HG03103 (cell line): ENCODE results near the gene ZNF735.
"Not testable (repeated sequence)": the region's sequence is repeated elsewhere in the genome, so short reads cannot be mapped to it uniquely, and the experiment has no call there.

Experiments used
- ATAC-seq: cut with Tn5 transposase; IDR thresholded peaks from one replicate; pipeline ENCODE4 v1.9.1; 2021; ENCODE audit warnings: low read depth; ENCODE audit not compliant: unreplicated experiment

Gene ZNF735

GRCh38 chr7:64206903-64207302 lies at the start of gene ZNF735:
TSS of gene ZNF735 (plus strand) at chr7:64207203. CDS start at chr7:64207203, 0 bp downstream.
- ATAC-seq, result no peak

GRCh38 chr7:64170974-64171373 lies 36.0 kb upstream of the ZNF735 start:
- not testable (repeated sequence) for ATAC-seq

GRCh38 chr7:64174328-64174727 lies 32.7 kb upstream of the ZNF735 start:
- ATAC-seq, result no peak

- no peak for ATAC-seq
Observed at GRCh38 chr7:64174941-64175340, 32.1 kb upstream of the ZNF735 start.

GRCh38 chr7:64180989-64181388 lies 26.0 kb upstream of the ZNF735 start:
- ATAC-seq, result no peak

GRCh38 chr7:64181586-64181985 lies 25.4 kb upstream of the ZNF735 start:
- ATAC-seq, result no peak

- ATAC-seq, result no peak
Observed at GRCh38 chr7:64182036-64182790, 24.8 kb upstream of the ZNF735 start.

GRCh38 chr7:64183126-64183742 lies 23.8 kb upstream of the ZNF735 start:
- no peak for ATAC-seq

GRCh38 chr7:64183827-64184372 lies 23.1 kb upstream of the ZNF735 start:
- no peak for ATAC-seq

- no peak for ATAC-seq
Observed at GRCh38 chr7:64184376-64184775, 22.6 kb upstream of the ZNF735 start.

GRCh38 chr7:64187408-64187807 lies 19.6 kb upstream of the ZNF735 start:
- ATAC-seq, result no peak

- ATAC-seq, result no peak
Observed at GRCh38 chr7:64192148-64192704, 14.8 kb upstream of the ZNF735 start.

GRCh38 chr7:64192775-64193174 lies 14.2 kb upstream of the ZNF735 start:
- ATAC-seq, result no peak

- not testable (repeated sequence) for ATAC-seq
Observed at GRCh38 chr7:64219710-64220298, 12.8 kb downstream of the ZNF735 start.

- ATAC-seq, result no peak
Observed at GRCh38 chr7:64223366-64223765, 16.4 kb downstream of the ZNF735 start.

- not testable (repeated sequence) for ATAC-seq
Observed at GRCh38 chr7:64228174-64228573, 21.2 kb downstream of the ZNF735 start, which contains the start of gene ZNF679. TSS of gene ZNF679 (plus strand) at chr7:64228474. CDS start at chr7:64249118, 20,644 bp downstream.

GRCh38 chr7:64266341-64266919 lies 59.4 kb downstream of the ZNF735 start:
- no peak for ATAC-seq
